ENCODE measurements around the gene HSD11B2. TPM values are rescaled to one million over a fixed set of nuclear protein-coding genes. Genes with fewer than 3 reads are reported as not detected.

HSD11B2 gene
- total and polyA plus RNA-seq, 2 experiments from 2014 or later: 0.93 to 2.3 TPM

DNA sequence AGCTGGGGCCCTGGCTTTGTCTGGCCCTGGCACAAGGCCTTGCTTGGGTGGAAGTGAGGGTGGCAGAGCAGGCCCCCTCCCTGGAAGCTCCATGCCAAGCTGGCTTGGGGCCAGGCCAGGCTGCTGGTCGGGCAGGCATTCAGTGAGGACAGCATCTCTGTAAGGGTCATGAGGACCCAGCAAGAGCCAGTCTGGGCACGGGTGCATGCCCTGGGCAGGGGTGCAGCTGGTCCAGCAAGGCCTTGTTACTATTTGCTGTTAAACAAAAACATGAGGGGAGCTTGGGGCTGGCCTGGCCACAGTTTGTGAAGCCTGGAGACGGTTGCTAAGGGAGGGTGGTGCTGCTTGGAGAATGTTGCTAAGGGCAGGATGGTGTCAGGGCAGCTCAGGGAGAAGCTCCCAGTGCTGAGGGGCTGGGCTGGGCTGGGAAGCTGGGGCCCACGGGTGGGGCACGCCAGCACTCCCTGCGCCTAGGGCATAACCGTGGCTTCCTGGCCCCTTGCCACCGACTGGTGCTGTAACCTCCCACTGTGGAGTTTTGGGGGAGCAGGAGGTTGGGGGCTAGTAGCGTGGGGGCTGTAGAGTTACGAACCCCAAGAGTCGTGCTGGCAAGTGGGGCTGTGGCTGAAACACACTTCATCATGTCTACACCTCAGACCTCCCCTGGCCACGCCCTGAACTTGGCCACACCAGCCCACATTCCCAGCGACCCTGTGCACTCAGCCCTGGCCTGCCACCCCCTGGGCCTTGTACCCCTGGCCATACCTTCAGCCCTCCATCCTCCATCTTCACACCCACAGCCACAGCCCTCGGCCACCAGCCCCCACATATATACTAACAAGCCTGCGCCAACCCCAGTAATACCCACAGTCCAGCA, 39.3 kb upstream of the HSD11B2 start:
- no peaks in the 10 kb centered on the region for H3K79me2 ChIP-seq
- no peak overlapping the region for H3K4me3 ChIP-seq
- no peak overlapping the region for H2AFZ ChIP-seq
- H3K27me3 ChIP-seq: peaks cover 29% of the 10 kb centered on the region
- no peaks in the 10 kb centered on the region for H3K36me3 ChIP-seq (replicated peaks; ENCODE audit: insufficient read depth, low read depth)
- 92% methylated on average over 12 of the region's 15 CpGs for WGBS (ENCODE audit: low lambda C conversion rate, missing lambda C conversion rate)
- H4K20me1 ChIP-seq (ENCODE audit: insufficient read depth, poor library complexity, severe bottlenecking): no peaks in the 10 kb centered on the region
- H3K9me2 ChIP-seq (replicated peaks; ENCODE audit: insufficient read depth): no peaks in the 10 kb centered on the region
- H3K4me2 ChIP-seq: no peak overlapping the region
- no peaks in the 10 kb centered on the region for H3K9me3 ChIP-seq (ENCODE audit: low read depth)
- TF ChIP-seq CTCF (IDR thresholded peaks at IDR 0.05; ENCODE audit: poor library complexity) (no peak), EZH2phosphoT487 (IDR thresholded peaks at IDR 0.05; ENCODE audit: low read depth, severe bottlenecking, unreplicated experiment) (no peak), EZH2 (IDR thresholded peaks at IDR 0.05; ENCODE audit: borderline replicate concordance) (no peak)
- peaks cover 19% of the 10 kb centered on the region for H3K4me1 ChIP-seq (ENCODE audit: insufficient read depth)
- DNase-seq (ENCODE audit: low spot score): no peak
- no peak overlapping the region for H3K27ac ChIP-seq

DNA sequence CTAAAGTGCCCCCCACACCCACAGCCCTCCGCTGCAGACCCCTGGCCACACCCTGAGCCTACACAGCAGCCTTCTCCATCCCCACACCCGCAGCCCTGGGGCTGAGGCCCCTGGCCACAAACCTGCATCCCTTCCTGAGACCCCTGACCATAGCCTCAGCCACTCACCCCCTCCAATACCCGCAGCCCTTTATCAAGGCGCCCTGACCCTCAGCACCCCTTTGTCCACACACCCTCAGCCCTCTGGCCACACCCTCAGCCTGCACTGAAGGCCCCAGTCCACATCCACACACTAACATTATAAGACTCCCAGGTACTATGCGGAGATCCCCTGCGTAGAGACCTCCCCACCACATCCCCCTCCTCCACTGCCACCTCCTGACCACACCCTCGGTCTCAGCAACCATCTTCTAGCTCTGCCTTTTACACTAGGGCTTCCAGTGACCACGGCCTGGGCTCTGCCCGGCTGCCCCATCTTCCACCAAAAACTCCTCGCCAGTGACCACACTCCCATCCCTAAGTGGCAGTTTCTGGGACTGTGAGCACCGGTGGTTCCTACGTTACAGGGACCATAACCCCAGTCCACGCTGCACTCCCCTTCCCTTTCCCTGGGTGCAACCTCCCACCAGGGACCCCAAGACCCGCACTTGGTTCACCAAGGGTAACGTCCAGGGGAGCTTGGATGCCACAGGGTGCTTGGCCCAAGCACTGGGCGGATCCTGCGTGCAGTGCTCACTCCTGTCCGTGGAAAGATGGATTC, 38.4 kb upstream of the HSD11B2 start:
- no peaks in the 10 kb centered on the region for H3K9me2 ChIP-seq (replicated peaks; ENCODE audit: insufficient read depth)
- no peak overlapping the region for H3K4me3 ChIP-seq
- no peak for DNase-seq (ENCODE audit: low spot score)
- TF ChIP-seq EZH2phosphoT487 (IDR thresholded peaks at IDR 0.05; ENCODE audit: low read depth, severe bottlenecking, unreplicated experiment) (no peak), CTCF (IDR thresholded peaks at IDR 0.05; ENCODE audit: poor library complexity) (no peak), EZH2 (IDR thresholded peaks at IDR 0.05; ENCODE audit: borderline replicate concordance) (no peak)
- H2AFZ ChIP-seq: no peak overlapping the region
- H3K4me2 ChIP-seq: peak overlapping the region; percentile 91
- H4K20me1 ChIP-seq (ENCODE audit: insufficient read depth, poor library complexity, severe bottlenecking): no peaks in the 10 kb centered on the region
- WGBS (ENCODE audit: low lambda C conversion rate, missing lambda C conversion rate): 88% methylated on average over 18 of the region's 18 CpGs
- H3K4me1 ChIP-seq (ENCODE audit: insufficient read depth): peaks cover 24% of the 10 kb centered on the region
- H3K27me3 ChIP-seq: peaks cover 29% of the 10 kb centered on the region
- no peaks in the 10 kb centered on the region for H3K36me3 ChIP-seq (replicated peaks; ENCODE audit: insufficient read depth, low read depth)
- no peaks in the 10 kb centered on the region for H3K79me2 ChIP-seq
- H3K9me3 ChIP-seq (ENCODE audit: low read depth): no peaks in the 10 kb centered on the region
- no peak overlapping the region for H3K27ac ChIP-seq

- peak; percentile 93 for DNase-seq (ENCODE audit: low spot score)
- Histone ChIP-seq H2AFZ (peak within 1 kb of the TSS; percentile 67), H3K36me3 (replicated peaks; ENCODE audit: insufficient read depth, low read depth) (no peaks in the 10 kb centered on the region), H3K9me2 (replicated peaks; ENCODE audit: insufficient read depth) (no peaks in the 10 kb centered on the region), H4K20me1 (ENCODE audit: insufficient read depth, poor library complexity, severe bottlenecking) (no peaks in the 10 kb centered on the region), H3K4me3 (no peak within 1 kb of the TSS), H3K9me3 (ENCODE audit: low read depth) (no peaks in the 10 kb centered on the region), H3K79me2 (no peaks in the 10 kb centered on the region), H3K4me1 (ENCODE audit: insufficient read depth) (peaks cover 24% of the 10 kb centered on the region), H3K27me3 (peaks cover 29% of the 10 kb centered on the region), H3K27ac (no peak within 1 kb of the TSS), H3K4me2 (peak within 1 kb of the TSS; percentile 91)
- WGBS (ENCODE audit: low lambda C conversion rate, missing lambda C conversion rate): 4% methylated on average over 43 of the region's 56 CpGs
- peak; percentile 64 for TF ChIP-seq CTCF (IDR thresholded peaks at IDR 0.05; ENCODE audit: poor library complexity)
- TF ChIP-seq EZH2phosphoT487 (IDR thresholded peaks at IDR 0.05; ENCODE audit: low read depth, severe bottlenecking, unreplicated experiment): no peak
- TF ChIP-seq EZH2 (IDR thresholded peaks at IDR 0.05; ENCODE audit: borderline replicate concordance): no peak
These were observed 37.7 kb upstream of the HSD11B2 start, which contains the start of gene TPPP3 for GRCh38 chr16:67393111-67393787. Gene TPPP3 (minus strand): TSS chr16:67393498. CDS start chr16:67391111, 2,387 bp downstream.
